ENCODE measurements around the gene SLC7A6OS.
A peak's percentile ranks its signal among the peaks of the same experiment; 100 is the strongest.

SLC7A6OS gene

DNA sequence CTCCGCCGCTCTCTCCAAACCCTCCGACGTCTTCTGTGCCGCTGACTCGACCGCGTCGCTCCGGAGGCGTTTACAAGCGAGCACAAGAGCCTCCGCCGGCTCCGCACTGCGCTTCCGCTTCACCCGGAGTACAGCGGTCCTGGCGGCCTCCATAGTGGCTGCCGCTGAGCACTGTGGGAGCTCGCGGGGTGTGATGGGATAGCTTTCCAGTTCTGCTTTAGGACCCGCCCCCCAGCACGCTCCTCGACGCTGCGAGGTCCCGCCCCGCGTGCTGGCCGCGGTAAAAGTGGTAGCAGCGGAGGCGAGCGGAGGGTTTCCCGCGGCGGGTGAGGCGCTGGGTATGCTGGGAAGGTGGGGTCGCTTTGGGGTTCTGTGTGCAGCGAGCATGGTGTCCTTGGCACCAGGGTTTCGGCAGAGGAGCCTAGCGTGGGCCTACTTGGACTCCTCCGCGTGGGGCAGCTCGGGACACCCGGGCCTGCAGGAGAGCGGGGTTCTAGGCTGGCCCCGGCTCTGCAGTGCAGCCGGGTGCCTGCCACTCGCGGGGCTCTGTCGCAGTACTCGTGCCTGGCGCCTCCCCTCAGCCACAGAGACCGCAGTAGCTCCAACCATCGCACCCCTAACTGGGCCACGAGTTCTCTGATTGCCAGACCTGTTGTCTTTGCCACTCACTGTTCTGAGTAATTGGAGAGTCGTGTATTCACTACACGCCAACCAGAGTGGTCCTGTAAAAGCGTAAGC lies at the start of gene SLC7A6OS, which contains the start of gene PRMT7:
Gene SLC7A6OS, minus strand, starts transcription at position 173 of the 738 bp plus-strand sequence. Its CDS starts 20 bp downstream, at position 153.
Gene PRMT7, plus strand, starts transcription at position 246 of the 738 bp plus-strand sequence. CDS start 4,961 bp downstream, outside the sequence.
- DNase-seq, result peak; percentile 86

DNA sequence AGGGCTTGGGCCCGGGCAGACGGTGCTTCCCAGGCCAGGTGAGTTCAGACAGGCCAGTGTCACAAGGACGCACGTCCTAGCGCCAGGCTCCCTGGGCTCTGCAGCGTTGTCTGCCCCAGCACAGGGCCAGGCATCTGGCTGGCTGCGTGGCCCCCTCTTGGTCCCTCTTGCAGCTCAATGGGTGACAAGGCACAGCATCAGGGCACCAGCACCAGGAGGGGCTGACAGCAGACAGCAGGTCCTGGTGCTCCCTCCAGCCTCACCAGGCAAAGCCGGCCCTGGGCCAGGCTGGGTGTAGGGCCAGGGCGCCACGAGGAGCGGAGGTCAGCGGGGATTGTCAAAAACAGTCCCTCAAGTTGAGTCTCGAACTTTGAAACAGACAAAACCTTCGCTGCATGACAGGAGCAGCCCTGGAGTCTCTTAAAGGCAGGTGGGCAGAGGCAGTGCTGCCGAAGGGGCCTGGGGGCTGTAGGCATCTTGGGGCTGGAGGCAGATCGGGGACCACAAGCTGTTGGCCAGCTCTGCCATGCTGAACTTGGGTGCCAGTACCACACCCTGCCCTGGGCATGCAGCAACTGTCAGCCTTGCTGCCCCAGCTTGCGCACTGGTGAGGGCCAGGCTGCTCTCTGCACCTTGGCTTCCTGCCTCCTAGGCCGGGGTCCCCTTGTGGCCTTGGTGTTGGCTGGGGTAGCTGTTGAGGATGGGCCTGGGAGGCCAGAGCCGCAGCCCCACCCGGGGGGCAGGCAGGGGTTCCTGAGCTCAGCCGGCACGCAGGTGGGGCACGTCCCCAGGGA lies 48.8 kb upstream of the SLC7A6OS start:
- no peak for DNase-seq

DNA sequence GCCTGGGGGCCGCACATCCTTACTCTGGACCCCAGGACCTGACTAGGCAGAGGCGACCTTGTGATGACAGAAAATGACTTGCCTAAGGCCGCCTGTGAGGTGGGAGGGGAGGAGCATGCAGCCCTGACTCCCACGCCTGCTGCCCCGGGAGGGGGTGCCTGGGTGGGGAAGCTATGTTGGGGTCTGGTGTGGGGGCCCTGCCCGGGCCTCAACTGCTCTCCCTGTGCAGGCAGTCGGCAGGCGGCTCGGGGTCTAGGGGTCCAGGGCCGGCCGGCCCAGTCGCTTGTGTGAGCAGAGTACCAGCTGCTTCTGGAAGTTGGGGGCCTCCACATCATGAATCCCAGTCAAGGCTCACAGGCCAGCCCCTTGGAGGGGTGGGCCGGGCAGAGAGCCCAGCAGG lies 48.2 kb upstream of the SLC7A6OS start:
- no peak for DNase-seq

DNA sequence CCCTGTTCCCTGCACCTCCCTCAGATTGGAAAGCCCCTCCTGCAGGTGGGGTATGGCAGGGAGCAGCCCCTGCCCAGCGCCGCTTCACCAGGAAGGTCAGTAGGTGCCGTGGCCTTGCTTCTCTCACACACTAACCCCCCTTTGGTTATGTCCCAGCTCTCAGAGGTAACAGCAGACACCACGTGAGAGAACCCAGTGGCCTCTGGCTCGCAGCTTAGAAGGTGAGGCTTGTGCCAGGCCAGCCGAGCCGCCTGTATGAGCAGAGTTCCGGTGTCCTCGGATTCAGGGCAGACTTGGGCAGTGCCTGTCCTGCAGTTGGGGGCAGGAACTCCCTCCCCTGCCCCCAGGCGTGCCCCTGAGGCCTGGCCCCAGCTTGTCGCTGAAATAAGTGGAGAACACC lies 47.2 kb upstream of the SLC7A6OS start:
- no peak for DNase-seq

DNA sequence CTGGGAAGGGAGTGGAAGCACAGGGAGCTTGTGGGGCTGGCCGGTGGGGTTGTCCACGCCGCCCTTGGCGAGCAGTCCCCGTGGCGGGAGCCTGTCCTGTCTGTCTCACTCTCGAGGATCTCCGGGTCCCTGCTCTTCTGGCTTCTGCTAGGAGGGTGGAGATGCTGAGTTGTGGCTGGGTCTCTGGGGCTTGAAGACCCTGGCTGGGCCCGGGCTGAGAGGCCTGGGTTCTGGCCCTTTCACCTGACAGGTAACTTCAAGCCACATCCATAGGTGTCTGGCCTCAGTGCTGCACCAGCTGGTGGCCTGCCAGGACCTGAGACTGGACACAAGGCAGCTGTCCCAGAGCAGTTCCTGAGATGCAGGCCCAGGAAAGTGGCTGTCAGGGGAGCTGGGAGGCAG lies 46.8 kb upstream of the SLC7A6OS start:
- DNase-seq, result no peak

DNA sequence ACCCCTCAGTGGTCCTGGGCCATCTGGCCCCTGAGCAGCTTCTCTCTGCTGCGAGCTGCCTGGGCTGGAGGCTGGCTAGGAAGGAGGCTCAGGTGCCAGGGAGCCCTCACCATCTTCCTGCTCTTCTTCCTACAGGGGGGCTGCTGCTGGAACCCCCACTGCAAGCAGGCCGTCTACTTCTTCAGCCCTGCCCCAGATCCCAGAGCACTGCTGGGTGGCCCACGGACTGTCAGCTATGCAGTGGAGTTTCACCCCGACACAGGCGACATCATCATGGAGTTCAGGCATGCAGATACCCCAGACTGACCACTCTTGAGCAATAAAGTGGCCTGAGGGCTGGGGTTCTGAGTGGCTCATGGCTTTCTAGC lies 46.2 kb upstream of the SLC7A6OS start:
- DNase-seq, result no peak

DNA sequence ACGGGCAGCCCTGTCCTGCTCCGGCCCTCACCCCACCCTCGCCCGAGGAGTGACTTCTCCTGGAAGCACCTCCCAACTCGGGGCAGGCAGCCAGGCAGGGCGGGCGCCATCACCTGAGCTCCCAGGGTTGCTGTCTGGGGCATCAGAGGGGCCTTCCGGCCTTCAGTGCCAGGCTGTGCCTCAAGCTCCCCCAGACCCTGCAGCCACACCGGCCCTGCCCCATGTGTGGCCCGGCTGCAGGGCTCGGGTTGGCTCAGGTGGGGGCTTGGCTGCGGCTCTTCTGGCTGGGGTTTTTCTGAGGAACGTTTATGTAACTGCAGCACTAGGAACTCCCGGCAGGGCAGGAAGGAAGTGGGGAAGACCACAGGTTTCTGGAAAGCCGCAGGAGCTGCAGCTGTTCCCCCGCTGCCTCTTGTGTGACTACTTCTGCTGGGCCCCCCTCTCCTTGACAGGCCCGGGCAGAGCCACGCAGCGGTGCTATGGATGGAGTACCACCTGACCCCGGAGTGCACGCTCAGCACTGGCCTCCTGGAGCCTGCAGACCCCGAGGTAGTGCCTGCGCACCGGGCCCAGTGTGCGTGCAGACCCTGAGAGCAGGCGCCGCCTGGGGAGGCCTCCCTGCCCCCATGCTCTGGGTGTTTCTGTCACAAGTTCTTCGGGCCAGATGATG lies 45.6 kb upstream of the SLC7A6OS start:
- DNase-seq, result peak; percentile 26

DNA sequence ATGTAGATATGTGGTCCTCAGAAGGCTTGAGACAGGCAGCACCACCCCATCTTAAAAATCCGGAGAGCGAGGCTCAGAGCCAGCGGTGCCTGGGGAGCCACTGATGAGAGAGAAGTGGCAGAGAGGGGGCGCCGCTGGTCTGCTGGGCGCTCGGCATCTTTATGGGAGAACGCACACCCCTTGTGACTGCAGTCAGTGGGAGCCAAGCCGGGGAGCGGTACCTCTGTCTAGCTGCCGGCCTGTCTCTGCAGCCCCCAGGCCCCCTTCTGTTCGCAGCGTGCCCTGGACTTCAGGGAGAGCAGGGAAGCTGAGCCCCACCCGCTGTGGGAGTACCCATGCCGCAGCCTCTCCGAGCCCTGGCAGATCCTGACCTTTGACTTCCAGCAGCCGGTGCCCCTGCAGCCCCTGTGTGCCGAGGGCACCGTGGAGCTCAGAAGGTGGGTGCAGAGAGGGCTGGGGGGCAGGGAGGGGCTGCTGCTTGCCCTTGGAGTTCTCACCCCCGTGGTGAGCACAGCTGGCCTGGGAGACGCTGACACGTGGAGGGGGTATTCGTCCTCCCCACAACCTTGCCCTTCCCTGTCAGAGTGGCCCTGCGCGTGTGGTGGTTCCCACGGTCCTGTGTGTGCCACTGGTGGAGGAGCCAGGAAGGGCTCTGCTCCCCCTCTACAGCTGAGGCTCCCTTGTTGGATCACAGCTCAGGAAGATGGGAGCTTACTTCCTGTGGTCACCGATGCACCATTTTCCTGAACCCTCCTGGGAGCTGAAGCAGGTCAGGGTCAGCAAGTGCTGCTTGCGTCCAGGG lies 44.9 kb upstream of the SLC7A6OS start:
- DNase-seq, result no peak

DNA sequence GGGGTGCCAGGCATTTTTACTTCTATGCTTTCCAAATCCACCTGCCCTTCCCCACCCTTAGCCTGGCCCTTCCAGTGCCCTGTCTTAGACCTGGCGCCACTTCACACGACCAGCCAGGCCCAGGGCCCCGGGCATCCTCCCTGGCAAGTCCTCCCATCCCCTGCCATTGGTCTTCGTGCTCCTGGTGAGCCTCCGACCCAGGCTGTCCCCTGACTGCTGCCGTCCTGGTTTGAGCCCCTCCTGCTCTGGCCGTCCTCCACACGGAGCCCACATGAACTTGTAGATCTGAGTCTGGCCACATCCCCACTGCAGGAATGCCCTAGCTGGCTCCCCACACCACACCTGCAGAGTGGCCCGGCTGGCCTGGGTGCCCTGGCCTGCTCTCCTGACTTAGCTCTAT lies 44.1 kb upstream of the SLC7A6OS start:
- DNase-seq, result no peak

DNA sequence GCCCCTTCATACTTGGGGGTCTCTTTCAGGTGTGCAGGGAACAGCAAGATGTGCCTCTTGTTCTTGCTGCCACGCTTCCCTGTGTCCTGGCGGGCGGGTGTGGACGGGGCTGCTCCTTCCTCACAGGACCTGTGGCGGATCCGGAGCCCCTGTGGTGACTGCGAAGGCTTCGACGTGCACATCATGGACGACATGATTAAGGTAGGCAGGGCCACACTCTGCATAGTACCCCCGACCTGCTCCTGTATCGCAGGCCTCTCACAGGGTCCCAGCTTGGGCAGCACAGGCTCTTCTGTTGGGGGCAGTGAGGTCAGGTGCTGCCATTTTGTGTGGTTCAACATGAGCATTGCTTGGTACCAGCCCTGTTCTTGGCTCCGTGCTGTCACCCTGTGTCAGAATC lies 42.6 kb upstream of the SLC7A6OS start:
- DNase-seq, result no peak

DNA sequence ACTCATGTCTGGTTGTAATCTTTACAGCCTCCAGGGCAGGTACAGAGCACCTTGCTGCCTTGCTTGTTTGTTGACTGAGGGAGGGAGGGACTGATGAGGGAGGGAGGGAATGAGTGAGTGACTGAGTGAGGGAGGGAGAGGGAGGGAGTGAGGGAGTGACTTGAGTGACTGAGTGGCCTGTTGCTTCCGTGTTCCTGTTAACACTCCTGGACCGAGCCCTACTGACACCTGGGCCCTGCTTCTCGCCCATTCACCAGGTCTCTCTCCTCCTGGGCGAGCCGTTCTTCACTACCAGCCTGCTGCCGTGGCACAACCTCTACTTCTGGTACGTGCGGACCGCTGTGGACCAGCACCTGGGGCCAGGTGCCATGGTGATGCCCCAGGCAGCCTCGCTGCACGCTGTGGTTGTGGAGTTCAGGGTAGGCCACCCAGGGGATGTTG lies 41.3 kb upstream of the SLC7A6OS start:
- DNase-seq, result no peak

DNA sequence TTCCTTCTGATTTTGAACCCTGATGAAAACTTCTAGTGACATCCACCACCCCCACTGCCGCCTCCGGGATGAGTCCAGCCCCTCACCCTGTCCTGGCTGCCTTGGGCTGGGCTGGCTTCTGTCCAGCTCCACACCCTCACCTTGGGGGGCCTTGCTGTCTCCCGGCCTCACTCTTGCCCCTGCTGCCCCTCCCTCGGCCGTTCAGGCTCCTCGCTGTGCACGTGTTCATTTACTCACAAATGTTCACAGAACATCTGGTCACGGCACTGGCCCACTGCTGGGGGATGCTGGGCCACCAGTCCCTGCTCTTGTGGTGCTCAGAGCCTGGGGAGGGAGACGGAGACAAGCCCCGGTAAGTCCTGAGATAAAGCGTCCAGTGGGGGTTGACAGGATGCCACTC lies 40.7 kb upstream of the SLC7A6OS start:
- DNase-seq, result no peak

DNA sequence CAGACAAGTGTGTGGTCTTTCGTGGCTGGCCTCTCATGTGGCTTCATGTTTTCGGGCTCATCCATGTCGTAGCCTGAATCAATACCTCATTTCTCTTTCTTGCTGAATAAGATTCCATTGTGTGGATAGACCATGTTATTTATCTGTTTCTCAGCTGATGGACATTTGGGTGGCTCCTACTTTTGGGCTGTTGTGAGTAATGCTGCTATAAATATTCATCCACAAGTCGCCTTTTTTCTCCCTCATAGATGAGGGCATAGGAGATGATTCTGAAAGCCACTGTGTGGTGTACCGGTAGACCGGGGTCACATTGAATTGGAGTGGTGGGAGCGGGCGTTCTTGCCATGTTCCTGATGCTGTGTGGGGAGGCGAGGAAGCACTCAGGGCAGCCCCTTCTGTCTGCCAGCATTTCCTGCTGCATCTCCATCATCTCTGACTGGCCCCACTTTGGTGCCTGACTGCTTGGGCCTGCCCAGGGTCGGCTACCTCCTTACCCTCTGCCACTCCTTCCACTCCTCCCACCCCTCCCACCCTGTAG lies 40.1 kb upstream of the SLC7A6OS start:
- DNase-seq, result no peak

DNA sequence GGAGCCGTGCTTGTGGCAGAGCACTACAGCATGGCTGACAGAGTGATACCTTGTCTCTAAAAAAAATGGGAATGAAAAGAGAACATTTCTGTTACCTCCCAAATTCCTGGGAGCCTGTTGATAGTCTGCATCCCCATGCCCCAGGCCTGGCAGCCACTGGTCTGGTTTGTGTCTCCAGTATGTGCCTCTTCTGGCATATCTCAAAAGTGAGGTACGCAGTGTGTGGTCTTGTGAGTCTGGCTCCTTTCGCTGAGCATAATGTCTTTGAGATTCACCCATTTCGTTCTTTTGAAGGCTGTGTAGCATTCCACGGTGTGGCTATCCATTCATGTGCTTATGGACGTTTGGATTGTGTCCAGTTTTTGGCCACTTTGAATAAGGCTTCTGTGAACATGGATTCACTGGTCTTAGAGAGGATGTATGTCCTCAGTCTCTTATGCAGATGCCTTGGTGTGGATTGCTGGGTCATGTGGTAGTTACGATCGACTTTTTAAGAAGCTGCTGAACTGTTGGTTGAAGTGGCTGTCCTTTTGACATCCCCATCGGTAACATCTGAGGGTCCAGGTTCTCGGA lies 39.2 kb upstream of the SLC7A6OS start:
- no peak for DNase-seq

DNA sequence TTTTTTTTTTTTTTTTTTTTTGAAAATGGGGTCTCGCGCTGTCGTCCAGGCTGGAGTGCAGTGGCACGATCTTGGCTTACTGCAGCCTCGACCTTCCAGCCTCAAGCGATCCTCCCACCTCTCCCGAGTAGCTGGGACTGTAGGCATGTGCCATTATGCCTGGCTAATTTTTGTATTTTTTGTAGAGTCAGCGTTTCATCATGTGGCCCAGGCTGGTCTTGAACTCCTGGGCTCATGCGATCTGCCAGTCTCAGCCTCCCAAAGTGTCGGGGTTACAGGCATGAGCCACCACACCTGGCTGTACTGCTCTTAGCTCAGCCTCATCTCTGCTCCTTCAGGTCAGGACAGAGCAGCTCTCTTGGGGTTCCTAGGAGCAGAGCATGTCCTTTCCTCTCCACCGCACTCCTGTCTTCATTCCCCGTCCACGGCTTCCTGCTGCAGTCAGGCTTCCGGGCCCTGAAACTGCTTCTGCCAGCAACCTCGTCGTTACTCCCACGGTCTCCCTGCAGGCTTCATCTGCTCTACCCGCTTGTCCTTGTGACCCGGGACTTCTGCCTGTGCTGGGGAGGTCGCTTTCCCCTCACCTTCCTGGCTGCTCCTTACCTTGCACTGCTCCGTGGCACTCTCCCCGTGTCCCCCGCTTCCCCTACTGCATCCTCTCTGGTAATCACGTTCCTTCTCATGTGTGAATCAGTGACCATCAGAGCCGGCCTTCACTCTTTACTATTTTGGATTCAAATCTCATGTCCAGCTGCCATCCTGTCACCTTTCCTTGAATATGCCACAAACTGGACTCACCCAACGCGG lies 38.1 kb upstream of the SLC7A6OS start:
- no peak for DNase-seq

DNA sequence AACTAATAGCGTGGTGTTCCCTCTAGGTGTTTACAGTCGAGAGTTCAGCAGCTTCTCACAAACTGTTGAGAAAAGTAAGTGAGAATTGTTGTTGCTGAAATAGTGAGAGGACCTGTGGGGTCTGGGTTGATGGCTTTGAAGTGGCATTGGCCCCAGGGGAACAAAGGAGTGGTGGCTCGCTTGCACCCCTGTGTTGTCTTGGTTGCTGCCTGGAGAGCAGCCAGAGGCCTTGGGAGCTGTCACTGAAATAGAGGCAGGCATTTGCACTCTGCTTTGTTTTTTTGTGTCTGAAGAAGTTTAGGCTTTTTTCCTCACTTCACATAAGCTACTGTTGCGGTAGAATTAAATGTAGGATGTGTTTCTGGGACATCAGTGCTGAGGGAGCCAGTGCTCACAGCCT lies 36.9 kb upstream of the SLC7A6OS start:
- DNase-seq, result no peak

DNA sequence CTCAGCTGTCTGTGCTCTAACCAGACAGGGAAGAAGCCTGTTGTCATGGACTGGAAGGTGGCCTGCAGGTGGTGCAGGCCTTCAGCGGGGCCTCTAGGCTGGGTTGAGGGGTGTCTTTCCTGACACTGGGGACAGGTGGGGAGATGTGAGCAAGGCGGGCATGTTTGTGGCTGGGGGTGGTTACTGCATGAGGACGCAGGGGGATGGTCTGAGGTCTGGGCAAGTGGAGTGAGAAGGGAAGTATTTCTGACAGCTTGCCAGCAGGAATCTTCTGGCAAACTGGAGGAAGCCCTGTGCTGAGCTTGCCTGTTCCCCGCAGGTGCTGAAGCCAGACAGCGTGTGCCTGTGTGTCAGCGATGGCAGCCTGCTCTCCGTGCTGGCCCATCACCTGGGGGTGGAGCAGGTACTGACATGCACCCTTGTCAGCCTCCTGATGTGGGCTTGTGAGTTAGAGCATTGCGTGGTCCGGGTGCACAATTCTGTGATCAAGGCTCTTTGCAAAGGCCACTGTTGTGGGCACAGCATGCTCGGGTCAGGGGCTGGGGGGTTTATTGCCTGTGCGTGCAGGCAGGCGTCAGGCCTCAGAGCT lies 36.2 kb upstream of the SLC7A6OS start:
- no peak for DNase-seq

DNA sequence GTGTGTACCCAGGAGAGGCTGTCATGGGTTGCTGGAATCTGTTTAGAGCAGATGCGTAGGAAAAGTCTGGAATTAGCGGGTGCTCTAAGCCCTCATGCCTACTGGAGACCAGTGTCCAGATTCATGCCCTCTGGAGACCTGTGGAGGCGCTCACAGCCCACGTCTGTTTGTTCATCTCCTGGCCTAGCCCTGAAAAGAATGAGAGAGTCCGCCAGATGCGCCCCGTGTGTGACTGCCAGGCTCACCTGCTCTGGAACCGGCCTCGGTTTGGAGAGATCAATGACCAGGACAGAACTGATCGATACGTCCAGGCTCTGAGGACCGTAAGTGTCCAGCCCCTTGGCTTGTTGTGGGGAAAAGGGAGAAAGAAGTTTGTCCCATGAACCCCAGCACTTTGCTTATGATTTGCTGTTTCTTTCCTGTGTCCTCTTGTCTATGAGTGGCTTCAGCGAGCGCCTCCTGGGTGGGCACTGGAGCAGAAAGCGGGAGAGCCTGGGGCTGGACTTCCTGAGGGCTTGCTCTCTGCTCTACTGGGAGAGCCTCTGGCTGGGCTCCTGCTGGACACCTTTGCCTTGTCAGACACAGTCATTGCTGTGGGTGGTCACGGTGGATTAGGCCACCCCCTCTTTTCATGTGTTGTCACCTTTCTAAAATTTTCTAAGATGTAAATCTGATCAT lies 35.4 kb upstream of the SLC7A6OS start:
- DNase-seq, result no peak

DNA sequence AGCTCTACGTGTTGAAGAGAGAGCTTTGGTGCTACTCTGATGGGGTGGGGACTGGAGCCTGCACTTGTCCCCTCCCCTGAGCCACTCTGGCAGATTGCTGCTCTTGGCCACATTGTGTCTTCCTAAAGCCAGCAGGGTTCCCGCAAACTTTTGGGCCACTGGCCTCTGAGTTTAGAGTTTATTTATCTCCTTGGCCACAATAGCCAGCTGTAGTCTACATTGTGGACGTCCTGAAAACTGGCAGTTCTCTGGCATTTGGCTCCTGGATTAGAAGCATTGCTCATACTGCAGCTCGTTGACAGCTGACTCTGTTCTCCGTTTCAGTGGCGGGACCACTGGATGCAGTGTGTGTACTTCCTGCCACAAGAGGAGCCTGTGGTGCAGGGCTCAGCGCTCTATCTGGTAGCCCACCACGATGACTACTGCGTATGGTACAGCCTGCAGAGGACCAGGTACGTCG lies 34.6 kb upstream of the SLC7A6OS start:
- no peak for DNase-seq

DNA sequence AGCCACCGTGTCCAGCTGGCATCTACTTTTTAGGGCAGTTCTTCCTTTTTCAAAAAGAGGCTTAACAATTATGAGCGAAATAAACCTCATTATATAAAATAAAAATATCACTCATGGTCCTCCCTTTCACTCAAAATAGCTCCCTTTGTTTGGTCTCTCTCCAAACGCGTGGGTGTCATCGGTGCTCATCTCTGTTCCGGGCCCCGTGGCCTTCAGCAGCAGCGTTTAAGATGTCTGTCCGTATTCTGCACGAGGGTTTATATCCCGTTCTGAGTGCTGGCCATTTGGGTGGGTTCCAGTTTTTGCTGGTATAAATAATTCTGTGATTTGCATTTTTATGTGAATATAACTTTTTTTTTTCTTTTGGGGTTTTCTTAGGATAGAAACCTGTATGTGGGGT lies 33.5 kb upstream of the SLC7A6OS start:
- no peak for DNase-seq

Measured in activated CD4-positive, alpha-beta T cell treated with anti-CD3 and anti-CD28 coated beads for 1 hour (primary cell).